Tibial nerve (tissue), 4 donors: ENCODE data around the gene RTL3.

ENCODE experiments used
- CTCF ChIP-seq, 5 experiments: fragments of 200-600 bp in 3 of 5; fragments of 450-650 bp in 2 of 5; sonication (generic) in 3 of 5; IDR thresholded peaks; one replicate each; pipeline ENCODE4 v1.5.1; 2016 to 2019; ENCODE audit warnings: antibody characterized with exemption in 5 of 5, mild to moderate bottlenecking in 3 of 5, moderate library complexity in 2 of 5
- EP300 ChIP-seq, 2 donors: sonication (generic); formaldehyde crosslinking; IDR thresholded peaks; one replicate each; pipeline ENCODE4 v1.6.1; 2017; ENCODE audit warnings: antibody characterized with exemption in 2 of 2, mild to moderate bottlenecking in 1 of 2

GRCh38 chrX:78659955-78660354 is 827 bp upstream of the RTL3 start:
- no peak for TF ChIP-seq EP300 (IDR thresholded peaks at IDR 0.05)
- TF ChIP-seq CTCF (IDR thresholded peaks at IDR 0.05), result no peak
